GM12873 (cell line): Measurements from ENCODE around the gene ACACA.

ENCODE experiments used
- TF ChIP-seq, protein P1 (sequence below): IDR thresholded peaks from 2 replicates; pipeline ENCODE4 v1.5.1; 2012; ENCODE audit warnings: low read depth, mild to moderate bottlenecking, moderate library complexity, low read length, control low read depth; ENCODE audit not compliant: insufficient read depth; ENCODE audit errors: missing control alignments

The ACACA gene

DNA sequence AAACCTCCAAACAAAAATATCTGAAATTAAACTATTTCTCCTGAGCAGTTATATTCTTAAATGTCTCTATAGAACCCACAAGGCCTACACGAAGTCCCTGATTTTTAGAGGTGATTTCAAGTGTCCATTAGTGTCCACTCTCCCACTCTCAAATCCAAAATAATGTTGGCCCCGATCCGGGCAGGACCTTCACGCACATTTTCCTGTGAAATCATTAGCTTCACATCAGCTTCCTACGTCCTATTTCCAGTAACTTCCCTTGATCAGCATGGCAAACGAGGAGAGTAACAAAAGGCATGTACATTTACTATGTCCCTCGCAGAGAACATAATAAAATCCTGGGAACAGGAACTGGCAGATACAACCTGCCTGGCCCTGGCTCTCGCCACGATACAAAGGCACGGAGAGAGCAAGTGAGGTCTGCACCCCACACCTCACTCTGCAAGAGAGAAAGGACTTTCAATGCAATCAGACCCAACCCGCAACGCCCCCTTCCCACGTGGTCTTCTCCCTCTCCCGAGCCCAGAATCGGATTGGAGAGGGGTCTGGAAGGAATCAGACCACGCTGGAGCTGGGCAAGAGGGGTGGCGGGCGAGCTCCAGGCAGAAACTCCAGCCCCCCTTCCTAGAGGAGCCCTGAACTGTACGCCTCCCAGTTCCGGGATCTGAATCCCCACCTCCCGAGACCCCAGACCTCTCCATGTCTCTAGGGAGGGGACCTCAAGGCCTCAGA is 48.4 kb downstream of the ACACA start:
- TF ChIP-seq, protein P1, sequence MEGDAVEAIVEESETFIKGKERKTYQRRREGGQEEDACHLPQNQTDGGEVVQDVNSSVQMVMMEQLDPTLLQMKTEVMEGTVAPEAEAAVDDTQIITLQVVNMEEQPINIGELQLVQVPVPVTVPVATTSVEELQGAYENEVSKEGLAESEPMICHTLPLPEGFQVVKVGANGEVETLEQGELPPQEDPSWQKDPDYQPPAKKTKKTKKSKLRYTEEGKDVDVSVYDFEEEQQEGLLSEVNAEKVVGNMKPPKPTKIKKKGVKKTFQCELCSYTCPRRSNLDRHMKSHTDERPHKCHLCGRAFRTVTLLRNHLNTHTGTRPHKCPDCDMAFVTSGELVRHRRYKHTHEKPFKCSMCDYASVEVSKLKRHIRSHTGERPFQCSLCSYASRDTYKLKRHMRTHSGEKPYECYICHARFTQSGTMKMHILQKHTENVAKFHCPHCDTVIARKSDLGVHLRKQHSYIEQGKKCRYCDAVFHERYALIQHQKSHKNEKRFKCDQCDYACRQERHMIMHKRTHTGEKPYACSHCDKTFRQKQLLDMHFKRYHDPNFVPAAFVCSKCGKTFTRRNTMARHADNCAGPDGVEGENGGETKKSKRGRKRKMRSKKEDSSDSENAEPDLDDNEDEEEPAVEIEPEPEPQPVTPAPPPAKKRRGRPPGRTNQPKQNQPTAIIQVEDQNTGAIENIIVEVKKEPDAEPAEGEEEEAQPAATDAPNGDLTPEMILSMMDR: no peak

DNA sequence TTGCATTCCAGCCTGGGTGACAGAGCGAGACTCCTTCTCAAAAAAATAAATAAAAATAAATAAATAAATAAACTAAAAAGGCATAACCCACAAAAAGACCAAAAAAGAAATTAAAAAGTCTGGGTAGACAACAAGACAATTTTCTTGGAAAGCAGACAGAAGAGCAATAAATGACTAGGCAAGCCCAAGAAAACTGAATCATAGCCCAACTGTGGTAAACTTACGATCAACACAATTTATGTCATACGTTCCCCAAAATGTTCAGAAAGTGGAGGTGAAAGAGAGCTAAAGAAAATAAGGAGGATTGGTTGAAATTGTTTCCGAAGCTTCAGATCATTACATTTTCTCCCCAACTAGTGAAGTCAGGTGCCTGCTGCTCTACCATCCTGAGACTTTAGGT is 62.1 kb downstream of the ACACA start:
- TF ChIP-seq, protein P1: no peak

DNA sequence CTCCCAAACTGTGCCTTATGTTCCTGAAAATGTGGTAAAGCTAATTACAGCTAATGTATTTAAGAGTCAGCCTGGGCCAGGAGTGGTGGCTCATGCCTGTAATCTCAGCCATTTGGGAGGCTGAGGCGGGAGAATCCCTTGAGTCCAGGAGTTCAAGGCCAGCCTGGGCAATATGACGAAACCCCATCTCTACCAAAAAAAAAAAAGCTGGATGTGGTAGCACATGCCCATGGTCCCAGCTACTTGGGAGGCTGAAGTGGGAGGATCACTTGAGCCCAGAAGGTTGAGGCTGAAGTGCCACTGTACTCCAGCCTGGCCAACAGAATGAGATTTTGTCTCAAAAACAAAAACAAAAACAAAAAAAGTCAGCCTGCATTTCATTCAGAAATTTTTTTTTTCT is 64.0 kb downstream of the ACACA start:
- TF ChIP-seq, protein P1: no peak

DNA sequence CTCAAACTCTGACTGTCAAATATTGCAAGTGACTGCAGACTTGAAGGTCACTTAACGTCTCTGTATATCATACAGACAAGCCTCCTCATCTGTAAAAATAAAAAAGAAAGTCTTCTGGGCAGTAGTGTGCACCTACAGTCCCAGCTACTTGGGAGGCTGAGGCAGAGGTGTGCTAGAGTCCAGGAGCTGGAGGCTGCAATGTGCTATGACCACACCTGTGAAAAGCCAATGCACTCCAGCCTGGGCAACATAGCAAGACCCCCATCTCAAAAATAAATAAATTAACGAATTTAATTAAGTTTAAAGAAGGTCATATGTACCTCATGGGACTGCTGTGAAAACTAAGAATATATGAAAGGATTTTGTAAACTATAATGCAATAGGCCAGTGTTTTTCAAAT is 65.8 kb downstream of the ACACA start:
- TF ChIP-seq, protein P1: no peak

DNA sequence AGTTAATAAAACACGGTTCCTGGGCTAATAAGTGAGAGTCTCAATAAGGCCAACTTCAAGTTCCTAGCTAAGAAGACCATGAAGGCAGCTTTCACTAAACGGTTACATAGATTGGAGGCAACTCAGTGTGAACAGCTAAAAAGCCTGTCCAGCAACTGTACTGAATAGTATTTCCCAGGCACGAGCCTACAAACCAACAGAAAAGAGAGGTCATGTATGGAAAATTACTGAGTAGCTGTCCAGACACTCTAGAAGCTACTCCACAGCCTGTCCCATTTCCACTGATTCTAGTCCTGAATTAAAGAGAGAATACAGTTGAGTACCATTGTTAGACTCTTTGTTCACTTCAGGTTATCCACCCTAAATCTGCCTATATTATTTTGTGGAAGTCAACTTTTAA is 67.3 kb downstream of the ACACA start:
- TF ChIP-seq, protein P1: no peak

DNA sequence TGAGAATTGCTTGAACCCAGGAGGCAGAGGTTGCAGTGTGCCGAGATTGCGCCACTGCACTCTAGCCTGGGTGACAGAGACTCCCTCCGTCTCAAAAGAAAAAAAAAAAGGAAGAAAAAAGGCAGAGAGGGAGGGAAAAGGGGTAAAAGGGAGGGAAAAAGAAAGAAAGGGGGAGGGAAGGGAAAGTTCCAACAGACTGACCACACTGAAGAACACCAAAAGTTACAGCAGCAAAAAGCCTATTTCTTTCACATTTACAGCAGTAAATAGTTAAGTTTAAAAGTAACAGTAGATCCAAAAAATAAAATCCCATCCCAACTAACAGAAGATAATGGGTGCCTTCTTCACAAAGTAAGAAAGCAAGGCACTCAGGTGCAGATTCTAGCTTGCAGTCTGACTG is 67.8 kb downstream of the ACACA start:
- TF ChIP-seq, protein P1: no peak

DNA sequence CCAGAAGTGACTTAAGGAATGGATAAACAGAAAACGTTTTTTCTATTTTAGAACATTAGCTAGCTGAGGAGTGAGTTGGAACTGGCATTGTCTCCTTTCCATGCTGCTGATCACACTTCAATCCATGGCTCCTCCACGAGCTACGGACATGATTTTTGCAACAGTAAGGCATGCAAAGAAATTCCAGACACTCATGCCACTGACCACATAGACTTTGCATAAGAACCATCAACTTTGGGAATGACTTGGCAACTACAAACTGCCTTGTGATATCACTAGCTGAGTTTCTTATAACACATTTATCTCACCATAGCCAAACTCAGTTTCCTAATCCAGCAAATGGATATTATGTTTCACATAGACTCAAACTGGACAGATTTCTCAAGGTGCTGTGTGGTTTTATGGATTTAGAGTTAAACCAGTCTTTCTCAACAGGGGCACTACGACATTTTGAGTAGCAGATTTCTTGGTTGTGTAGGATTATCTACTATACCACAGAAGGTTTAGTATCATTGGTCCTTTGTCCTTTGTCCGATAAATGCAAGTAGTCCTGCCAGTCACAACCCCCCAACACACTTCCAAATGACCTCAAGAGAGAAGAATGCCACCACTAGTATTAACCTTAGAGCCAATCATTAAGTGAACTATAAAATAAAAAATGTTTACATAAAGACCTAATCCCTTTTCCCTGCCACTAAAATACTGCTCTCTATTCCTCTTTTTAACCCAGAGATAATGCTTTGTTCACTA is 79.1 kb downstream of the ACACA start:
- TF ChIP-seq, protein P1: no peak
